ACHN (cell line): ENCODE results near the gene UGT2A3.
A peak's percentile ranks its signal among the peaks of the same experiment; 100 is the strongest.
"Not testable (repeated sequence)": the region's sequence is repeated elsewhere in the genome, so short reads cannot be mapped to it uniquely, and the experiment has no call there.

Source experiments
- DNase-seq: peaks from one replicate; pipeline ENCODE4 v3.0.0-alpha.2; 2015
- in situ Hi-C: cut with HindIII; loops from 2 replicates; pipeline ENCODE4 v1.10.0; 2017; ENCODE audit warnings: low sequenced_read_pairs, low pct_ligation_motif_present, low pct_unique_long_range_greater_than_20kb

The UGT2A3 gene

DNA sequence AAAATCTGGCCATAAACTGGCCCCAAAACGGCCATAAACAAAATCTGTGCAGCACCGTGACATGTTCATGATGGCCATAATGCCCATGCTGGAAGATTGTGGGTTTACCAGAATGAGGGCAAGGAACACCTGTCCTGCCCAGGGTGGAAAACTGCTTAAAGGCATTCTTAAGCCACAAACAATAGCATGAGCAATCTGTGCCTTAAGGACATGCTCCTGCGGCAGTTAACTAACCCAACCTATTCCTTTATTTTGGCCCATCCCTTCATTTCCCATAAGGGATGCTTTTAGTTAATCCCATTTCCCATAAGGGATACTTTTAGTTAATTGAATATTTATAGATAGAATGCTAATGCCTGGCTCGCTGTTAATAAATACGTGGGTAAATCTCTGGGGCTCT lies 29.4 kb downstream of the UGT2A3 start:
- DNase-seq, in situ Hi-C loops: not testable (repeated sequence)

DNA sequence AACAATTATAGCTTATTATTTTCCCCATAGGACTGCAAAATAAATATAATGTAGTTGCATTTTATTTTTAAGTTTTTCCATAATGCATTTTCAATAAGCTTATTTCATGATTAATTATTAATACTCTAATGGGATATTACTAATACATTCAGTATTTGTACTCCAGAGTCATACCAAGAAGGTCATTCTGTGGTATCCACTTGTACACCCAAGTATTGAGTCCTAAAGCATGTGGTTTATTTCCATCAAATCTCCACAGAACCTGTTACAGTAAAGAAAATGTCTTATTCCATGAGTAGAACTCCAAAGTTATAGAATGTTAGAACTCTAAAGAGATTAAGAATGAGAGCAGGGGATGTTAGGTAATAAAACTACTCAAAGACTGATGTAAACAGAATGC lies 30.6 kb downstream of the UGT2A3 start:
- in situ Hi-C loops: no loop called here
- no peak for DNase-seq

DNA sequence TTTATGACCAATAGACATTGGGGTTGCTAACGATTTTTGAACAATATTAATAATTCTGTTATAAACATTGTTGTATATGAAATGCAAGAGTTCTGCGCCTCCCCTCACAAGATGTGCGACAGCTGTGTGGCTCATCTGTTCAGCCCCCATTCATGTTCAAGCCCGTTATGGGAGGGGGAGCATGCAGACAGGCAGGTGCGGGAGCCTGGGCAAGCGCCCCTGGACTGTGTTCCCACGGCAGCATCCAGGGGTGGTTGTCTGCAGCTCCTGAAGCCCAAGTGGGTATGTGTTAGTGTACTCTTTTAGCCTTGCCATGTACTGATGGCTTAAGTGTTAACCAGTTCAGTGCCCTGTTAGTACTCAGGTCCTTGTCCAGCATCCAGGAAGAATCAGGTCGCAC lies 34.6 kb downstream of the UGT2A3 start:
- in situ Hi-C loops: no loop called here

DNA sequence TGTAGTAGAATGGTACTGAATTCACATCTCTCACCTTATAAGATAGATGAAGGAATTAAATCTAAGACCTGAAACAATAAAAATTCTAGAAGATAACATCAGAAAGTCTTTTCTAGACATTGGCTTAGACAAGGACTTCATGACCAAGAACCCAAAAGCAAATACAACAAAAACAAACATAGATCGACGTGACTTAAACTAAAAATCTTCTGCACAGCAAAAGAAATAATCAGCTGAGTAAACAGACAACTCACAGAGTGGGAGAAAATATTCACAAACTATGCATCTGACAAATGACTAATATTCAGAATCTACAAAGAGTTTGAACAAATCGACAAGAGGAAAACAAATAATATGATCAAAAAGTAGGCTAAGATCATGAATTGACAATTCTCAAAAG lies 38.8 kb downstream of the UGT2A3 start:
- no peak for DNase-seq
- in situ Hi-C loops: no loop called here

More for the DNA sequence above, 34.6 kb downstream of the UGT2A3 start:
- DNase-seq: no peak

DNA sequence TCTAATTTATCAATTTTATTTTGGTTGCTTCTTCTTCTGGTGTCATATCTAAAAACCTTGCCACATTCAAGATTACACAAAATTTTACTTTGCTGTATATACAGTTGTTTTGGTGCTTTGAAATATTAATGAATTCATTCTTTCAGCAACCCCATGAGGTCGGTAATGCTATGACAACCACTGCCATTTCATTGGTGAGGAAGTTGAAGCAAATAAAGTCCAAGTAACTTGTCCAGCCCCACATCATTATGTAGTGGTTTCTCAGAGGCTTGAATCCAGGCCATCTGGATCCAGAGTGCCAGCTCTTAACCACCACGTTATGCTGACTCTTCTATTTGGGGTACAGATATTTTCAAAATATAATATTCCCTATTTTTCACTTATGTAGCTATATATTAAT lies 42.2 kb downstream of the UGT2A3 start:
- peak; percentile 70 for DNase-seq
- in situ Hi-C loops: no loop called here

DNA sequence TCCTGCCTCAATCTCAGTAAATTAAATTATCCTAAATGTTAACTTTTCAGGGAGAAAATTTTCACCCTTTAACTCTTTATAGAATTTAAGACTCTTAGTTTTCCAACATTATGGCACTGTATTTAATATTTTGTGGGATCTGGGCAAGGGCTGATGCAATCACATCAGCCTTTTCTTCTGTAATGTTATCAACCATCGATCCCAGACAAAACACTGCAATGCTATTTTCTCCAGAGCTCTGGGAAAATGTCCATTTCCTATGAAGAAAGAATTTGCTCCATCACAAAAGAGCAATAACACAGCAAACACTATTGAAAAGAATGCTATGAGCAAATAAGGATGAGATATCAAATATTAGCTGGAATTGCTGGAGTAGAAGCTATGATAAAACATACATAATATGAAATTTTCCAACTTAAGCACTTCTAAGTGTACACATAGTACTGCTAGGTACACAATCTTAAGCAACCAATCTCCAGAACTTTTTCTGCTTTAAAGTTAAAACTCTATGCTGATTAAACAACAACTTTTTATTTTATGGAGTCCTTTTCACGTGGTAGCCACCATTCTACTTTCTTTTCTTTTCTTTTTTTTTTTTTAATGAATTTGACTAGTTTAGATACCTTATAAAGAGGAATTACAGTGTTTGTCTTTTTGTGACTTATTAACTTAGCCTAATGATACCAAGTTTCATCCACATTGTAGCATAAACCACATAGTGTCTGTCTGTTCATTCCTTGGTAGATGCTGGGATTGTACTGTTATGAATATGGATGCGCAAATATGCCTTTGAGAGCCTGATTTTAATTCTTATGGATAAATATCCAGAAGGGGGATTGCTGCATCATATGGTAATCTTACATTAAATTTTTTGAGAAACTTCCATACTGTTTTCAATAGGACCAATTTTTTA lies 43.6 kb downstream of the UGT2A3 start:
- peak; percentile 19 for DNase-seq
- in situ Hi-C loops: no loop called here

DNA sequence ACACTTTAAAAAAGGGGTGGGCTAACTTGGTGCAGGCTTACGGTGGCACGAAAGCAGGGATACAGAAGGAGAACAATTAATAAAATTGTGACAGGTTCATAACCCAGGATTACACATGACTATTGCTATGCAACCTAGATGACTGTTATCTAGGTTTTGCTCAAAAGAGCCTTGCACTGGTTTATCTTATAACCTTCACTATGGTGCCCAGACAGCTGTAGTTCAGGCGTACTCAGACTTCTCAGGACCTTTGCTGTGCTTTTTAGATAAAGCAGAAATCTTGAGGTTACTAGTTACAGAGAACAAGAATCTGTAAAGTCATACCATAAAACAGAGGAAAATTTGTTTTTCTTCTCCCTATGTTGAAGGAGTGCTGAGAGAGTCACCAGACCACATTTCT lies 44.4 kb downstream of the UGT2A3 start:
- in situ Hi-C loops: no loop called here
- peak; percentile 25 for DNase-seq

DNA sequence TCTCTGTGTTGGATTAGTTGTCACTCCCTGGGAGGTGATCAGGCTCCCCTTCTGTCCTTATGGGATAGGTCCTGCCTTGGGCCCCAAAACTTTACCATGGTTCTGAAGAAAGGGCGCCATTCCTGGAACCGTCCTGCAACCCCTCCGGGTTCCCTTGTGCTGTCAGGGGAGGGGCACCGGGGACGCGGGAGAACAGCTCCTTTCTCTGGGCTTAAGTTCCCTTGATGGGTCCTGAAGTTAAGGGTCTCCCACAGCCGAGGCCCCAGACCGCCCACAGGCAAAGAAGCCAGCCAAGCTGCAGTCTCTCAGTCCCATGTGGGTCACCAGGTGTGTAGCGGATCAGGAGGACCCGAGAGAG lies 44.8 kb downstream of the UGT2A3 start:
- DNase-seq: peak; percentile 21
- in situ Hi-C loops: no loop called here

DNA sequence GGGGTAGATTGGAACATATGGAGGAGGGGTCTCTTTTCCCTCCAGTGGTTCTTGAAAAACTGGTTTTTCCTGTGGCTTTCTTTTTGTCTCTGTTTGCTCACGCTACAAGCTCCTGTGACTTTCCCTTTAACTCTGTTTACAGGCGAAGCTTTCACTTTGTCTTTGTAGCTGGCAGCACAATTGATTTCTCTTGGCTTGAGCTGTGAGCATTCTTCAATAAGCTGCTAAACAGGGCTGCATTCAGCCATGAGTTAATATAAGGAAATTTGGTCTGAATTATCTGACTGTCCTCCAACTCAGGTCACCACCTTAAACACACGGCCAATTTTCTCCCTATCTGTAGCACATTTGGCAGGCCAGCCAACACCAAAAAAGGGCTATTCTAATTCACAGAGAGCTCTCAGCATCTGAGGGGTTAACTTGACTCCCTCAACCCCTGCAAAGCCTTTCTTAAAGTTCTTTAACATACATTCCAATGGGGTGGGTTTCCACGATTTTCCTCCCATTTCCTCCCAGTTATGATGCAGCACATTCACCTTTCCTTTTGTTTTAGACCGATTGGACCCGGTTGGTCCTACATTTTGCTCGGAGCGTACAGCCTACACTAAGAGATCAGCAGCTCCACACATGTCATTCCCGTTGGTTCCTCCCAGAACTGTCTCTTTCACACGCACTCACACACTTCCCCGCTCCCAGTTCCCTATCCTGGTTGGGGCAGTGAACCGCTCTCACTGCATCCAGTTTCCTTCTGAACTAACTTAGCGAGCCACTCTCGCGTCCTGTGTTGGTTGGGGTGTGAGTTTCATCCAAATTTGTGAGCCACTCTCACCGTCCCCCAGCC lies 45.4 kb downstream of the UGT2A3 start:
- DNase-seq: peak; percentile 64
- in situ Hi-C loops: no loop called here

DNA sequence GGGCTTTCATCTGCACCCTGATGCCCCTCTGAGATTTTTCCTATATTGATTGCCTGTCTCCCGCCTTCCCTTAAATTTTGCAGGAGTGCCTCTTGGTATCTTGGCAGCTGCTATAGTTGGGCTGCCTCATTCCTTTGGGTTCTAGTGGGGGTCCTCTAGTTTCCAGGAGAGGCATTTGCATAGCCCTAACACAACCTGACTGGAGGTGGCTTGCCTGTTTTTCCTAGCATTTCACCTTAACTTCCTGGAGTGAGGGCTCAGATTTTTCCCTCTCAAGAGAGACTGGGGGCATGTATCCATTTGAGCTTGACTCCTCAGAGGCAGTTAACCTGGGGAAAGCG lies 46.0 kb downstream of the UGT2A3 start:
- in situ Hi-C loops: no loop called here

DNA sequence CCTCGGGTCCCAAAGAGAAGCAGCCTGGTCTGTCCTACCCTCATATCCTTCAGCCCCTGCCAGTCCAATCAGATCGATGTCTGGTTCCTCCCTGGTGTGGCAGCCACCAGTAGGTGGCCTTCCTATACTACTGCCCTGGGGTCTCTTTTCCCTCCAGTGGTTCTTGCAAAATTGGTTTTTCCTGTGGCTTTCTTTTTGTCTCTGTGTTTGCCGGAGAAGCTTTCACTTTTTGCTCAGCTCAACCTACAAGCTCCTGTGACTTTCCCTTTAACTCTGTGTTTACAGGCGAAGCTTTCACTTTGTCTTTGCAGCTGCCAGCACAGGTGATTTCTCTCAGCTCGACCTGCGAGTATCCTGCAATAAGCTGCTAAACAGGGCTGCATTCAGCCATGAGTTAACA lies 46.8 kb downstream of the UGT2A3 start:
- in situ Hi-C loops: no loop called here
- DNase-seq: peak; percentile 52

More for the DNA sequence above, 46.0 kb downstream of the UGT2A3 start:
- no peak for DNase-seq

DNA sequence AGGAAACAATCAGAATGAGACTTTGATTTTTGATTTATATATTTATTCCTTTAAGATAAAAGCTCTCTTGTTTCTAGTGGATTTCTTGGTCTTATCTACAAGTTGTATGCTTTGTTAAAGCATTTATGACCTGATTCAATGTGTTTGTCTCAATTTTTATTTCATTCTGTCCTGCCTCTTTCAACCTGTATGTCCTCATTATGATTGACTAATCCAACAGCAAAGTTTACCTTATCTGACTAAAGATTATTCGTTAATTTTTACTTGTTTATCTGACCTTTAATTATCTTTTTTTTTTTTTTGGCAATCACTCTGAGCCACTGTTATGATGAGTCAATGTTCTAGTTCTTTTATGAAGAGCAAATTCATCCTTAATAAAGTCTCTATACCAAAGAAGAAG lies 54.9 kb downstream of the UGT2A3 start:
- in situ Hi-C loops: no loop called here

DNA sequence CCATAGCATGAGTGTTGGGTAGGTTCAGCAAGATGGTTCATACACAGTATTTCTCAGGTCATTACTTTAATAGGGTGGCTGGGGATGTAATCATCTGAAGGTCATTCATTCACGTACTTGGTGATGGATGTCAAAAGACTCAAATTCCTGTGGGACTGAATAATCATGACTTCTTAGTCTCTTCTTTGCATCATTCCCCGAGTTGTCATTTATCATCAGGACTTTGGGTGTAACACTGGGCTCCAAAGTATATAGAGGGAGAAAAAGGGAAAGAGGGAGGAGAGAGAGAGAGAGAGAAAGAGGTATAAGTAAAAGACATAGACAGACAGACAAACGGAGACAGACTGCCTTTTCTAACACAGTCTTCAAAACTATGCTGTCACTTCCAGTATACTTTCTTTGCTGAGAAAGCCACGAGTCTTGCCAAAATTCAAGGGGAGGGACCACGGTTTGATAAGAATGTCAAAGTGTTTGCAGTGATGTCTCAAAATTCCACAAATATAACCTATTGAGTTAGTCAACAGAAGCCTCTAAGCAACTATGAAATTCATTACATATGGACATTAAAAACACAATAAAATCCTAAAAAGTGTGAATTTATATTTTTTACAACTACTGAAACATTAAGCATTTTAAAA lies 55.9 kb downstream of the UGT2A3 start:
- in situ Hi-C loops: no loop called here
- peak; percentile 16 for DNase-seq

More for the DNA sequence above, 54.9 kb downstream of the UGT2A3 start:
- DNase-seq: no peak

DNA sequence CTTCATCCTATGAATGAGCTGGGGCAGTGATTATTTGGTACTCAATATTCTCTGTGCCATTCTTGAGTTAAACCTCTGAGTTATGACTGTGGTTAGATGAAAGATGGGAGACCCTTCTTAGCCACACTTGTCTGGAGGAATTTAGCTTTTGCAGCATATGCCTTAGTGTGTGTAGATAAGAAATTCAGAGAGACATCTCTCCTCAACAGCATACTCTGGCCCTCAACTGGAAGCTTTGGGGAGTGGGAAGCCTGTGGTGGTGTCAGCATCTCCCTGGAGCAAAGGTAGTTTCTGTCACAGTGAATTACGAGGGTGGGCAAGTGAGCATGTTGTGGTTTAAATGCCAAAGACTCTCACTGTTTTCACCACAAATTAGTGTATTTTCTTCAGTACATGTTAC lies 58.7 kb downstream of the UGT2A3 start:
- in situ Hi-C loops: no loop called here
- DNase-seq: no peak

DNA sequence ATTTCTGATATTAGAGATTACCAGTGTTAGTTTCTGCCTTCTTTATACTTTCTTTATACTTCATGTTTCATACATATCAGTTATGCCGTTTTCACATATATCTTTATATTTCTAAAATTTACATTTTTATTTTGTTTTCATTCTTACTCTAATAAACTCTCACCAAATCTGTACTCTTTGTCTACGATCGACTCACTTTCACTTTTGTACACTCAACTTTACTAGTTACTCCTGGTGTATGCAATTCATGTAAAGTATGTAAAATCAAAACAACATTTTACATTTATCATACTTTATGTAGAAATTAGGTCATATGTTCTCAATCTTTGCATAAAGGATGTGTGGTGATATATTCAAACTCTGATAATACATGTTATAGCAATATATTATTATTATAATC lies 59.9 kb downstream of the UGT2A3 start:
- in situ Hi-C loops: no loop called here
- no peak for DNase-seq

DNA sequence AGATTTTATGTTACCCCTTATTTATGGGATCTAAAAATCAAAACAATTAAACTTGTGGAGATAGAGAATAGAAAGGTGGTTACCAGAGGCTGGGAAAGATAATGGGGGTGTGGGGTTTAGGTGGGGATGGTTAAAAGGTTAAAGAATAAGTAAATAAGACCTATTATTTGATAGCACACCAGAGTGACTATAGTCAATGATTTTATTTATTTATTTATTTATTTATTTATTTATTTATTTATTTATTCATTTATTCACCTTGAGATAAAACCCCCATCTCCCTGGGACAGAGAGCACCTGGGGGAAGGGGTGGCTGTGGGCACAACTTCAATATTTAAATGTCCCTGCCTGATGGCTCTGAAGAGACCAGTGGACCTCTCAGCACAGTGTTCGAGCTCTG lies 66.1 kb downstream of the UGT2A3 start:
- in situ Hi-C loops: no loop called here
- no peak for DNase-seq

DNA sequence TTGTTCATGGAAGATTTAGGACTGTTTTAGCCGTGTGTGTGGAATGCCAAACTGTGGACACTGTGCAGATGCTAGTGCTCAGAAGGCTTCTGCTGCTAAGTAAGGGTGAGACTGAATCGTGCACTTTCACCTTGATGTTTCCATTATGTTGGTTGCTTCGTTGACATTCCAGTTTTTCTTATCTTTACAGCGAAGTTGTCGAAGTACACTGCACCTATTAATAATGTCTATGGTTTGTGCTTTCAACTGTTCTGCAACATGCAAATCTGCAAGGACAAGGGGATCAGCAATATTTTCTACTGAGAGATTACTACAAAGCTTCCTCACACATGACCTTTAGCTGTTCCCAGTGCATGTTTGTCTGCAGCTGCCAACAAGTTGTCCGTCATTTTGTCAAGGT lies 67.7 kb downstream of the UGT2A3 start:
- no peak for DNase-seq
- in situ Hi-C loops: no loop called here
